ENCODE results near the gene PDZD2.

The PDZD2 gene

GRCh38 chr5:31617867-31618266, 21.1 kb upstream of the PDZD2 start:
- DNase-seq (ENCODE audit: extremely low spot score), result no peak
- POLR2A ChIA-PET, result no interaction called here
- CTCF ChIA-PET, result interaction anchor here (1.5 kb wide), 1 partner anchor 36 kb away, joined by 3 read pairs; no protein-coding TSS in a partner anchor
- no peak for TF ChIP-seq CTCF (IDR thresholded peaks at IDR 0.05; ENCODE audit: control extremely low read depth, extremely low read depth, low read depth, missing control alignments)

GRCh38 chr5:31620026-31620425, 18.9 kb upstream of the PDZD2 start:
- DNase-seq (ENCODE audit: extremely low spot score), result no peak
- CTCF ChIA-PET, result no interaction called here
- TF ChIP-seq CTCF (IDR thresholded peaks at IDR 0.05; ENCODE audit: control extremely low read depth, extremely low read depth, low read depth, missing control alignments), result no peak
- POLR2A ChIA-PET, result no interaction called here

- no peak for TF ChIP-seq CTCF (IDR thresholded peaks at IDR 0.05; ENCODE audit: control extremely low read depth, extremely low read depth, low read depth, missing control alignments)
- no peak for DNase-seq (ENCODE audit: extremely low spot score)
- ChIA-PET CTCF (interaction anchor here (1.0 kb wide), 1 partner anchor 28 kb away, joined by 3 read pairs; no protein-coding TSS in a partner anchor), POLR2A (no interaction called here)
These were observed 15.7 kb upstream of the PDZD2 start for GRCh38 chr5:31623249-31623648.

- no peak for DNase-seq (ENCODE audit: extremely low spot score)
- ChIA-PET CTCF (no interaction called here), POLR2A (no interaction called here)
- TF ChIP-seq CTCF (IDR thresholded peaks at IDR 0.05; ENCODE audit: control extremely low read depth, extremely low read depth, low read depth, missing control alignments), result no peak
These were observed 13.5 kb upstream of the PDZD2 start for GRCh38 chr5:31625394-31625793.

- CTCF ChIA-PET, result interaction anchor here (0.8 to 4.5 kb wide), 2 partner anchors 12 kb away, joined by 5 to 29 read pairs; partner anchors contain the start of gene PDZD2
- POLR2A ChIA-PET, result no interaction called here
- TF ChIP-seq CTCF (IDR thresholded peaks at IDR 0.05; ENCODE audit: control extremely low read depth, extremely low read depth, low read depth, missing control alignments), result no peak
- DNase-seq (ENCODE audit: extremely low spot score), result no peak
These were observed 12.8 kb upstream of the PDZD2 start for GRCh38 chr5:31626156-31626555.

GRCh38 chr5:31626604-31627234, 12.2 kb upstream of the PDZD2 start:
- POLR2A ChIA-PET, result no interaction called here
- TF ChIP-seq CTCF (IDR thresholded peaks at IDR 0.05; ENCODE audit: control extremely low read depth, extremely low read depth, low read depth, missing control alignments), result no peak
- DNase-seq (ENCODE audit: extremely low spot score), result no peak
- CTCF ChIA-PET, result interaction anchor here (0.8 to 4.5 kb wide), 2 partner anchors 11 to 13 kb away, joined by 5 to 29 read pairs; partner anchors contain the start of gene PDZD2

All from GM10248 (cell line).